Fibroblast of pulmonary artery (primary cell): Measurements from ENCODE around the gene PER1.
A peak's percentile ranks its signal among the peaks of the same experiment; 100 is the strongest.

Experiments
- DNase-seq: peaks from one replicate; pipeline ENCODE4 v3.0.0-alpha.2; 2010; ENCODE audit warnings: low read depth
- H3K4me3 ChIP-seq: replicated peaks from 2 replicates; pipeline ENCODE4 v1.5.1; 2011; ENCODE audit warnings: low read depth, mild to moderate bottlenecking, control low read depth, low read length, moderate library complexity
- TF ChIP-seq, protein P1 (sequence below): IDR thresholded peaks from 2 replicates; pipeline ENCODE4 v1.5.1; 2011; ENCODE audit warnings: mild to moderate bottlenecking, control low read depth, low read length, inconsistent platforms; ENCODE audit errors: missing control alignments

The PER1 gene

DNA sequence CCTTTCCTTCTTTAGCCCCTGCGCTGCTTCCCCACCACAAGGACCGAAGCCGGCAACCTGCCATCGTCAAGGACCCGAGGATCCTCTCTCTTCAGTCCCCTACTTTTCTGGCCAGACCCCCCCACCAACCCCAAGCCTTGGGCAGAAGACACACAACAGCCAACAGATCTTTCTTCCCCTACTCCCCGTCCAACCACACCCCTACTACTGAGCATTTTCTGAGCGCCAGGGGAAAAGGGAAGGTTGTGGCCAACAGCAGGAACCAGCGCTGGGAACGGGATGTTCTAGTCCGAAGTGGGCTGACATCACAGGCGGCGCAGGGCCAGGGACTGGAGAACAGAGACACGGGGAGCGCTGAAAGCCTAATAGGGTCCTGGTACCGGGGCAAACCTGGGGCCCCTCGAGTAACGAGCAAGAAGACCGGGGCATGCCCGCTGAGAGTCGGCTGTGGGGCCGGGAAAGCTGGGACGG is 528 bp downstream of the PER1 start:
- DNase-seq, result peak; percentile 73
- TF ChIP-seq, protein P1, sequence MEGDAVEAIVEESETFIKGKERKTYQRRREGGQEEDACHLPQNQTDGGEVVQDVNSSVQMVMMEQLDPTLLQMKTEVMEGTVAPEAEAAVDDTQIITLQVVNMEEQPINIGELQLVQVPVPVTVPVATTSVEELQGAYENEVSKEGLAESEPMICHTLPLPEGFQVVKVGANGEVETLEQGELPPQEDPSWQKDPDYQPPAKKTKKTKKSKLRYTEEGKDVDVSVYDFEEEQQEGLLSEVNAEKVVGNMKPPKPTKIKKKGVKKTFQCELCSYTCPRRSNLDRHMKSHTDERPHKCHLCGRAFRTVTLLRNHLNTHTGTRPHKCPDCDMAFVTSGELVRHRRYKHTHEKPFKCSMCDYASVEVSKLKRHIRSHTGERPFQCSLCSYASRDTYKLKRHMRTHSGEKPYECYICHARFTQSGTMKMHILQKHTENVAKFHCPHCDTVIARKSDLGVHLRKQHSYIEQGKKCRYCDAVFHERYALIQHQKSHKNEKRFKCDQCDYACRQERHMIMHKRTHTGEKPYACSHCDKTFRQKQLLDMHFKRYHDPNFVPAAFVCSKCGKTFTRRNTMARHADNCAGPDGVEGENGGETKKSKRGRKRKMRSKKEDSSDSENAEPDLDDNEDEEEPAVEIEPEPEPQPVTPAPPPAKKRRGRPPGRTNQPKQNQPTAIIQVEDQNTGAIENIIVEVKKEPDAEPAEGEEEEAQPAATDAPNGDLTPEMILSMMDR, result no peak
- peak overlapping the region; percentile 85 for H3K4me3 ChIP-seq

DNA sequence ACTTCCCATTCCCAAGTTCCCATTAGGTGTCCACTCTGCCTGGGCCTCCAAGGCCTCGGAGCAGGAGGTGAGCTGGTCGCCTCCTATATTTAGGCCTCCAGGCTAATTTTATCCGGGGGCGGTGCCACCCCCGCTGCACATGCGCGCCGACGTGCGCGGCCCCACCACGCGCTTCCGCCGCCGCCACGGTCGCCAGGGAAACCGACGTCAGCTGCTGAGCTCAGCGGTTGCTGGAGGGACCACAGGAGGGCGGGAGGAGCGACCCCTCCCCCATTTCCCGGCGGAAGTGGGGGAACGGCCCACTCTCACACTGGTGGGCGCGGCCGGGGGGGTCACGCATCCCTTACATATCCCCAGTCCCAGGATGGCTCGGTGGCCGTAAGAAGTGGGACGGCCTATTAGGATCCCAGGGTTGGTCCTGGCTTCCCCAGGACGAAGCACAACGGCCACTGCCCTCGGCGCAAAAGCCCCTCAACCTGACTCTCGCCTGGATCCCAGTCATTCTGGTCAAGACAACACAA is 1.0 kb downstream of the PER1 start:
- TF ChIP-seq, protein P1, result no peak
- H3K4me3 ChIP-seq, result peak overlapping the region; percentile 85
- peak; percentile 96 for DNase-seq

DNA sequence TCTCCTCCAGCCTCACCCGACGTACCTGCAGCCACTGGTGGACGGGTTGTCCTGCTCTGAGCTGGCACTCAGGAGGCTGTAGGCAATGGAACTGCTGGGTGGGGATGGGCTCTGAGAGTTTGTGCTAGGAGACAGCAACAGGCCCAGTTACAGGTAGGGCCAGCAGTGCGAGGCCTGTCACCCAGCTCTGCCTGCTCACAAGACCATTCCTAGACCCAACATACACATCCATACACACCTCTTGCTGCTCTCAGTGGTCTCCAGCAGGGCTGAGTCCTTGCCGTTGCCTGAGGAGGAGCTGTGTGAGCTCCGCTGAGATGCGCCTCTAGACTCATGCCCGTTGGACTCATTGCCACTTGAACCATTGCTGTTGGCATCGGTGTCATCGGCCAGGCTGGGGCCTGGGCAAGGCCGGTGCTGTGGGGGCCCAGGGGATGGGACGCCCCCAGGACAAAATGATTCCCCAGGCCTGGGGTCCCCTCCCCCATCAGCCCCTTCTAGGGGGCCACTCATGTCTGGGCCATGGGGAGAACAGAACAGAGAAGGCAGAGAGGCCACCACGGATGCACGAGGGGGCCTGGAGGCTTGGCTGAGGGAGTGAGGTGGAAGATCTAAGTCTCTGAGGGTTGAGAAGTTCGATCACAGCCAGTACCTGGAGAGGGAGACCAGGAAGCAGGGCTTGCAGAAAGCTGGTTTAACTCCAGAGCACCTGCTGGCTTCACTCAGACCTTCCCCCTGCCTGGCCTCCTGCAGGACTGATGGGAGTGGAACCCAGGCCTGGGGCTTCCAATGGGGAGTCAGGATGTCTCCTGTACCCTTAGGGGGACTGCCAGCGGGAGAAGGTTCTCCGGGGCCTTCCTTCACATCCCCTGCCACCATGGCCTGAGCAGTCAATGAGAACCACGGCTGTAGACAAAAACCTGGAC is 1.7 kb downstream of the PER1 start:
- no peak for DNase-seq

DNA sequence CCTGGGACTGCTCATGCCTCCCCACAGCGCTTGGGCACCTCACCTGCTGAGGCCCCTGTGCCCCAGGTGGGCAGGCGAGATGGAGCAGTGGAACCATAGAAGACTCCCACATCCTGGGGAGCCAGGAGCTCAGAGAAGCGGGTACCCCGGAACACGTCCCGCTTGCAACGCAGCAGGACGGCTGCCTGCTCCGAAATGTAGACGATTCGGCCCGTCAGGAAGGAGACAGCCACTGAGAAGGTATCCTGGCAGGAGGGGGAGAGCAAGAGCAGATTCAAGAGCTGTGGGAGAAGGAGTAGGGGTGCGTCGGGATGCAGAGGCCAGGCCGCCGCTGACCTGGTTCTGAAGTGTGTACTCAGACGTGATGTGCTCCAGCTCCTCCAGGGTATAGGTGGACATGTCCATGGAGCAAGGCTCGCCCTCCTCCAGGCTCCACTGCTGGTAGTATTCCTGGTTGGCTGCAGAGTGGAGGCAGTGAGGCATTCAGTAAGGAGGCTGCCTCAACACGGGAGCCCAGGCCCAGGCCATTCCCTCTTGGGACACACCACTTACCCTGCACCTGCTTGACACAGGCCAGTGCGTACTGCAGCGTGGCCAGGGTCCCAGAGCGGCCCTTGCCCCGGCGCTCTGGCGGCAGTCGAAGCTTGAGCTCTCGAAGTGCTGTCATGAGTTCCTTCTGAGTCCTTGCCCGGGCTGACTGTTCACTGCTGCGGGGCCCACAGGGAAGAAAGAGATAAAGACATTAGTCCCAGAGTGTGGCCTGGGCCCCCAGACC is 2.6 kb downstream of the PER1 start:
- no peak overlapping the region for H3K4me3 ChIP-seq
- no peak for DNase-seq
- TF ChIP-seq, protein P1, result no peak

More for the DNA sequence above, 1.7 kb downstream of the PER1 start:
- peak overlapping the region; percentile 85 for H3K4me3 ChIP-seq
- TF ChIP-seq, protein P1, result no peak

DNA sequence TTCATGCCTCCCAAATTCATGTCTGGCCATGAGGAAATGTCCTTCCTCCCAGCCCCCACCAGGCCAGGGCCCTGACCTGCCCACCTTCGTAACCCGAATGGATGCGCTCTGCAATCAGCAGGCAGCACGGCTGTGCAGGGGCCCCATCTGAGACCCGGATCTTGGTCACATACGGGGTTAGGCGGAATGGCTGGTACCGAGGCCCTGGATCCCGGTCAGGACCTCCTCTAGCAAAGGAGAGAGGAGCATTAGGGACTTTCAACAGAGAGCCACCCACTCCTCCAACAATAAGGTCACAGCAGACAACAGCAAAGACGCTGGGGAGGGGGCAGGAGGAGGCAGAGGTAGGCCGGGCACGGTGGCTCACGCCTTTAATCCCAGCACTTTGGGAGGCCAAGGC is 3.6 kb downstream of the PER1 start:
- DNase-seq, result no peak
- no peak overlapping the region for H3K4me3 ChIP-seq
- TF ChIP-seq, protein P1, result no peak

DNA sequence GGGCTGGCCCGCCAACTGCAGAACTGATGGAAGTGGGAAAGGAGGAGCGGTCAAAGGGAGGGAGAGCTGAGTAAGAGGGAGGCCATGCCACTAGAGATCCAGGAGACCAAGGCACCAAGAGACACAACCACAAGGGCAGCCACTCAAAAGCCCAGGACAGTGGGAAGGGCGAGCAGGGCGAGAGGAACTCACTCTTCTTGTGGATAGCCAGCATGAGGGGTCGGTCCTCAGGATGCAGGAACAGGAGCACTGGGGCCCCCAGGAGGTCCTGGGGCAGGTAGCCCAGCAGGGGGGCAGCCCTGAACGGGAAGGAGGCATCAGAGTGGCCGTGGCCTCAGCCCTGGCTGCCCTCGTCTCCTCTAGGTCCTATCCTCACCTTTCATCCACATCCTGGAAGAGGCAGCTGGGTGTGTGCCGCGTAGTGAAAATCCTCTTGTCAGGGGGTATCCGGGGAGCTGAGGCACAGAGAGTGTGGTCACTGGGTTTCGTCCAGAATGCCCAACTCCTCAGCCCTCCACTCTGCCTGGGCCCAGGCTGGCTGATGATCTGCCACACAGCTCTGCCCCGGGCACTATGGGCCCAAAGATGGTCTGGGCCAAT is 4.3 kb downstream of the PER1 start:
- TF ChIP-seq, protein P1, result no peak
- no peak for DNase-seq
- no peak overlapping the region for H3K4me3 ChIP-seq
